ENCODE data around the gene STK38L. TPM values are rescaled to one million over a fixed set of nuclear protein-coding genes. Genes with fewer than 3 reads are reported as not detected.
A peak's percentile ranks its signal among the peaks of the same experiment; 100 is the strongest.

STK38L gene
- total RNA-seq, 1 donor from 2014 or later, result 86.7 TPM

GRCh38 chr12:27276275-27276674, 32.2 kb downstream of the STK38L start:
- DNase-seq (ENCODE audit: low spot score), result no peak

DNA sequence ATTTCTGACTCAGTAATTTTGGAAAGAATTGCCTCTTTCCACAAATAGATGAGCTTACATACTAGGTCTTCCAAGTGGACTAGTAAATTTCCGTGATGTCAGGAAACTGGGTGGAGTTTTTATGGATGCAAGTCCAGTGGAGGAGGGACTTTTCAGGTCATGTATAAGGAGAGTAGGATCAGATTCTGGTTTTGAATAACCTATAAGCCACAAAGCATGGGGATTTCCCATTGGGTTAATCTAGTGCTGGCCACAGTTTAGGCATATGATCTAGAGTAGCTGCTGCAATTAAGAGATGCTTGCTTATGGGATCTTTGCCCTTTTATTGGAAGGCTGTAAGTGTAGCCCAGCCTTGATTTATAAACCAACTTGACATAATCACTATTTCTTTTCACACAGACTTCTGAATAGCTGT, 33.8 kb downstream of the STK38L start:
- peak; percentile 42 for DNase-seq (ENCODE audit: low spot score)

DNA sequence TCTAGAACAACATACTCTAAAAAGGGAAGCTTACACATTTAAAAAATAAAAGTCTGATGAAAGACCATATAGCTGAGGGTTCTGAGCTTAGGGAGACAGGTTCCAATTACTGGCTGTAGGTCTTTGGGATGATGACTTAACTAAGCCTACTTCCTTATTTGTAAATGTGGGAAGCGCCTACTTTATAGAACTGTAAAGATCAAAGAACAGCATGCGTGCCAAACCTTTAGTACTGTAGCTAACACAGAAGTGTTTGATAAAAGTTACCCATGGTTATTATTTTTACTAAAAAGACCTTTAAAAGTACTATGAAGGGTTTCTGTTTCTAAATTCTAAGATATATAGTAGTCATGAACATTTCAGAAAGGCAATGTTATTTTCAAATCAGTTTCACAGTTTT, 35.7 kb downstream of the STK38L start:
- no peak for DNase-seq (ENCODE audit: low spot score)

DNA sequence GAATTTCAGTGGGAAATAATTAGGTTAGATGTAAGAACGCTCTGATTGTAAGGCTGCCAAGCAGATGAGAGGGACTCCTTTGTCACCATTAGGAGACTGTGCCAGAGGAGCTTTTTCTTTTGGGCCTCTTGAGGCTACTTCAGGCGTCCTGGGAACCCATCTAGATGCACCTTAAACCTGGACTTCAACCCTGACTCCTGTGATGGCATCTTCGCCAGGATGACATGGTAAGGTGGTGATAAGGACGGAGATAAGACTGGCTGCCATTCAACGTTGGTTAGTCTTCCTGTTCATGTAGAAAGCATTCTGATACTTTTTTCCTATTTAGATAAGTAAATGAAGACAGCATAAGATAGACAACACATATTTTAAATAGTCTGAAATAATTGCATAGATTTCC, 36.3 kb downstream of the STK38L start:
- peak; percentile 40 for DNase-seq (ENCODE audit: low spot score)

- no peak for DNase-seq (ENCODE audit: low spot score)
Measured at GRCh38 chr12:27282754-27283153, 38.7 kb downstream of the STK38L start.

GRCh38 chr12:27284021-27284420, 39.9 kb downstream of the STK38L start:
- no peak for DNase-seq (ENCODE audit: low spot score)

GRCh38 chr12:27284751-27285150, 40.7 kb downstream of the STK38L start:
- DNase-seq (ENCODE audit: low spot score), result no peak

GRCh38 chr12:27285403-27285802, 41.3 kb downstream of the STK38L start:
- DNase-seq (ENCODE audit: low spot score), result no peak

- DNase-seq (ENCODE audit: low spot score), result no peak
Measured at GRCh38 chr12:27289414-27289813, 45.3 kb downstream of the STK38L start.

DNA sequence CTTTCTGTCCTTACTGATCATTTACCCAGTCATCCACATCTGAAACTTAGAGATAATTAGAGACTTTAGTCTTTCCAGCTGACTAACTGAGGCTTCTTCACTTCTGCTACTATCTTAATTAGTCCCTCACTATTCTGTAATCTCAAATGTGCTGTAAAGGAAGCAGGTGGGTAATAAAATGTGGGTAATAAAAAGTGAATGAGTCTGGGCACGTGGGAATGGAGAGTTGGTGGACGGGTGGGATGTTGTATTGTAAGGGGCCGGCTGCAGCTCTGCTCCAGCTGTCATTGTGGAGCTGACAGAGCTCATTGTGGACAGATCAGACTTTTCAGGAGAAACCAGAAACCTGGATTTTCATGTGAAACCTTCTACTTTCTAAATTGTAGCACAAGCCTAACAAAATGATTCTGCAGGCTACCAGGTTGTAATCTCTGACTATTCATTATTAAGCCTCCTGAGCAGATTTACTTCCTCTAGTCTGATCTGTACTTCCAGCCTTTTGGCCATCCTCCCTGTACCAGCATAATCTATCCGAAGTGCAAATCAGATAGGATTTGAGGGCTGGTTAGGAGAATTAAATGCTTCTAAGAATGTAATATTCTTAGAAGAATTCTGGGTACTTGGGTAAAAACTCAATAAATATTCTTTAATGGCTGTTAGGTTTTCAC, 46.5 kb downstream of the STK38L start:
- no peak for DNase-seq (ENCODE audit: low spot score)

GRCh38 chr12:27291862-27292261, 47.8 kb downstream of the STK38L start:
- DNase-seq (ENCODE audit: low spot score), result no peak

DNA sequence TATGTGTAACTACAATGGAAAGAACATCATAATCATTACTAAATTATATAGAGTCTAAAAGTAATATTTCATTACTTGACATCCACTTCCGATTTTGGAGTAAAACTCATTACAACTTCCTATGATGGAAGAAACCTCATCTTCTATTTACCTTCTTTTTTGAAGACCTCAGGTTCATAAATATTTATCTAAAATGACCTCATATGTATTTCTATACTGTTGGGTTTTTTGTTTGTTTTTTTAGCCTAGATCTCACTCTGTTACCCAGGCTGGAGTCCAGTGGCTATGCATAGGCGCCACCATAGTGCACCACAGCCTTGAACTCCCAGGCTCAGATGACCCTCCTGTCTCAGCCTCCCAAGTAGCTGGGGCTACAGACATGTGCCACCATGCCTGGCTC, 48.6 kb downstream of the STK38L start:
- no peak for DNase-seq (ENCODE audit: low spot score)

GRCh38 chr12:27293463-27293862, 49.4 kb downstream of the STK38L start:
- DNase-seq (ENCODE audit: low spot score), result peak; percentile 50

DNA sequence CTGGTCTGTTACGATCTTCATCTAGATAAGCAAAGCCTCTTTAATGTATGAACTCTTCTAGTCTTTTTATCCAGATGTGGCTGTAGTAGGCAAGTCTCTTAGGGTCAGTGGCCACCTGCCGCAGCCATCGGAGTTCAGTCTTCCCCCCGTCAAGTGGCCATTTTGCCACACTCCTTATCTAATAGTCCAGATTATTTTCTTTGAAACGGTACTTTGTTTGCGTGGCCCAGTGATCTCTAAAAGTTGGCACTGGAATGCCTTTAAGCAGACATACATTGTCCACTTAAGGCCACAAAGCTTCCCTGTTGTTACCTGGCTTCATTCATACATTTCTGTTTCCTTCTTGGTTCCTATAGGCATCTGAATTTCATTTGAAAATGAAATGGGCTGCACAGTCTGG, 52.6 kb downstream of the STK38L start:
- DNase-seq (ENCODE audit: low spot score), result no peak

- DNase-seq (ENCODE audit: low spot score), result no peak
Measured at GRCh38 chr12:27297566-27297965, 53.5 kb downstream of the STK38L start.

DNA sequence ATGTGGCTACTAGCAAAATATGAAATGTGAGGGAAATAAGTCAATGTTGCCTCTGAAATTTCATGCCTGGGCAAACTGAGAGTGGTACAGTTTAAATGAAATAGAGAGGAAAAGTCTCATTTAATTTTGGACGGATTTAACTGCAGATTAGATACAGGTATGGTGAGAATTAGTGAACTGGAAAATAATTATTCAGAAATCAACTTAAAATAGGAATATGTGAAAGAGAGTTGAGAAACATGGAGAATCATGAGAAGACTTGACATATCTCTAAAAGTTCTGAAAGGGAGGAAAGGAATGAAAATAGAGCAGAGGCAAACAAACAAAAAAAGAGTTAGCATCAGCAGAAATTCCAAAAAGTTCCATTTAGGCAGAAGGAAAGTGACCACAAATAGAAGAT, 55.0 kb downstream of the STK38L start:
- no peak for DNase-seq (ENCODE audit: low spot score)

- no peak for DNase-seq (ENCODE audit: low spot score)
Measured at GRCh38 chr12:27300226-27300625, 56.1 kb downstream of the STK38L start.

- no peak for DNase-seq (ENCODE audit: low spot score)
Measured at GRCh38 chr12:27303139-27304111, 59.3 kb downstream of the STK38L start.

DNA sequence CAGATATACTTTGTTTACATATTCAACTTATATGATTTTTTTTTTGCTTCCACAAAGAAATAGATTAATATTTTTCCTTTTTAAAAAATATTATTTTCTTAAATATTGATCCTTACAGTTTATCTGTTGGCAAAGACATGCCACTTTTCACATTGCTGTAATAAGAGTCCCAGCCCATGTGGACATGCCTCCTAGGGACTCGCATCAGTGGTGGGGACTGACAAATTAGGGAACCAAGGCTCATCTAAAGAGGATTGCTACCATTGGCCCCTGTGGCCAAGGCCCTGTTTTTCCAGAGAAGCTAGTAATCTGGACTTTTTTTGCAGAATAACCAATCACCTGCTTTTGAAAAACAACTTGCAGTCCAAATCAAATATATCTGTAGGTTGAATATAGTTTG, 60.8 kb downstream of the STK38L start:
- DNase-seq (ENCODE audit: low spot score), result no peak

DNA sequence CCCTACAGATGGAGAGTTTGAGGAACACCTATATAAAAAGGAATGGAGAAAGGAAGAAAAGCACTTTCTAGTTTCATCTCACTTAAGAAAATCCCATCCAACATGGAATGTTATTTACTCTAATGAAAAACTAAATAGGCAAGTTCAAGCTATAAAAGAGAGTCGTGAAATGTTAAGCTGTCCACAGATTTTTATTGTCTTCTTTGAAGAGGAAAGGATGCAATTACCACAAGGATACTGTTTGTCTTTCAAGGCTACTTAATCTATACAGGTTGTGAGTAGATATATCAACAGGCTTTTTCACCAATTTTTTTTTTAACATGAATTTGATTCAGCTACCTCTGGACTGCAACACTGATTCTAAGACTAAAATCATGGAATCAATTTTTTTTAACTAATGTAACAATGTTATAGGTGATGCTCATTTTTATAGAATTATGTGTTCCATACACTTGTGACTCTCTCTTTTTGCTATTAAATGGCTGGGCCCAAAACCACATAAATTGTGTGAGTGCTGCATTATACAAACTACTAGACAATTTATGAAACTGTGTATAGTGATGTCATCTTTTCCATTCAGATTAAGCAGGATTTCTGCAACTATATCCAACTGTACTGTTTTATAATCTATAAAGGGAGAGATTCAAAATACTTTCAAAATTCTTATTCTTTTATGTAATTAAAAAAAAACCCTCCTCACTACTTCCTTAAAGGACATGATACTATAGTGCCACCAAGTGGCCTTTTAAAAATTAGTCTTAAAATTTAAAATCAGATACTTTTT, 61.8 kb downstream of the STK38L start:
- no peak for DNase-seq (ENCODE audit: low spot score)

DNA sequence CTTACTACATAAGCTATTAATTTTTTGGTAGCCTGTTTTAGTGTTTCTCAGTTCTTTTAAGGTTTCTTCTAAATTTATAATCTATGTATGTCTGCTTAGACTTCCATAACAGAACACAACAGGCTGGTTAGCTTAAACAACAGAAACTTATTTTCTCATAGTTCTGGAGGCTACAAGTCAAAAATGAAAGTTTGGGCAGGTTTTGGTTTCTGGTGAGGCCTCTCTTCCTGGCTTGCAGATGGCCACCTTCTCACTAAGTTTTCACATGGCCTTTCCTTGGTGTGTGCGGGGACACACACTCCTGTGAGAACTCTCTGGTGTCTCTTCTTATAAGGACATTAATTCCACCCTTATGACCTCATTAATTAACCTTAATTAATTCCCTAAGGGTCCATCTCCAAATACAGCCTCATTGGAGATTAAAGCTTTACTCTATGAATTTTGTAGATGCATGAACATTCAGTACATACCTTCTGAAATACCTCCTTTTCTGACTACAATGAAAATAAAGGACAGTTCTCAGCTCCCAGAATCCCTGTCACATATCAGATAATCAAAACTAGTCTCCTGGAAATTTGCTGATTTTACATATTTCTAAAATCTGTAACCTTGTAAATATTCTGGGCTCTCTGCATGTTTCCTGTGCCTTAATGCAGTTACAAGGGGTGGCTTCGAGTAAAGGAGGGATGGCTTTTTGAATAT, 65.4 kb downstream of the STK38L start:
- DNase-seq (ENCODE audit: low spot score), result no peak

- DNase-seq (ENCODE audit: low spot score), result no peak
Measured at GRCh38 chr12:27309995-27310315, 65.9 kb downstream of the STK38L start.
